GM18502 (cell line): Measurements from ENCODE around the gene KCNC4.
A peak's percentile ranks its signal among the peaks of the same experiment; 100 is the strongest.

Experiments used
- ATAC-seq: cut with Tn5 transposase; IDR thresholded peaks from one replicate; pipeline ENCODE4 v1.9.1; 2021; ENCODE audit warnings: mild to moderate bottlenecking; ENCODE audit not compliant: unreplicated experiment, poor library complexity

The KCNC4 gene

GRCh38 chr1:110187139-110187890, 22.8 kb upstream of the KCNC4 start:
- no peak for ATAC-seq

- no peak for ATAC-seq
Observed at GRCh38 chr1:110188035-110188618, 22.0 kb upstream of the KCNC4 start.

GRCh38 chr1:110189181-110189580, 20.9 kb upstream of the KCNC4 start:
- ATAC-seq = no peak

GRCh38 chr1:110190282-110190929, 19.7 kb upstream of the KCNC4 start:
- no peak for ATAC-seq

GRCh38 chr1:110192541-110192940, 17.6 kb upstream of the KCNC4 start:
- ATAC-seq = no peak

GRCh38 chr1:110195196-110195595, 14.9 kb upstream of the KCNC4 start:
- no peak for ATAC-seq

- ATAC-seq = peak; percentile 58
Observed at GRCh38 chr1:110196917-110197765, 13.0 kb upstream of the KCNC4 start.

- no peak for ATAC-seq
Observed at GRCh38 chr1:110197905-110198629, 12.0 kb upstream of the KCNC4 start.

GRCh38 chr1:110198746-110199145, 11.4 kb upstream of the KCNC4 start:
- no peak for ATAC-seq

GRCh38 chr1:110200190-110200589, 9.9 kb upstream of the KCNC4 start:
- ATAC-seq = no peak

GRCh38 chr1:110200666-110201065, 9.4 kb upstream of the KCNC4 start:
- no peak for ATAC-seq

- ATAC-seq = no peak
Observed at GRCh38 chr1:110201157-110201825, 8.8 kb upstream of the KCNC4 start.

GRCh38 chr1:110203021-110203661, 7.0 kb upstream of the KCNC4 start:
- no peak for ATAC-seq

GRCh38 chr1:110205156-110205555, 5.0 kb upstream of the KCNC4 start:
- ATAC-seq = no peak

GRCh38 chr1:110205591-110206155, 4.4 kb upstream of the KCNC4 start:
- no peak for ATAC-seq

GRCh38 chr1:110206261-110206920, 3.7 kb upstream of the KCNC4 start:
- no peak for ATAC-seq

GRCh38 chr1:110207831-110208230, 2.3 kb upstream of the KCNC4 start:
- no peak for ATAC-seq

GRCh38 chr1:110208916-110209645, 1.0 kb upstream of the KCNC4 start:
- no peak for ATAC-seq
